Measurements from ENCODE around the gene MYBBP1A.

- no peak for TF ChIP-seq EZH2phosphoT487 (IDR thresholded peaks at IDR 0.05; ENCODE audit: low read depth)
- TF ChIP-seq CTCF (IDR thresholded peaks at IDR 0.05; ENCODE audit: low read depth, low read length), result no peak
These were observed 65.0 kb downstream of the MYBBP1A start for GRCh38 chr17:4490109-4490591.
